ENCODE results near the gene VAV2.

GRCh38 chr9:133919253-133920115 lies 72.6 kb downstream of the VAV2 start:
- TF ChIP-seq, protein P1, sequence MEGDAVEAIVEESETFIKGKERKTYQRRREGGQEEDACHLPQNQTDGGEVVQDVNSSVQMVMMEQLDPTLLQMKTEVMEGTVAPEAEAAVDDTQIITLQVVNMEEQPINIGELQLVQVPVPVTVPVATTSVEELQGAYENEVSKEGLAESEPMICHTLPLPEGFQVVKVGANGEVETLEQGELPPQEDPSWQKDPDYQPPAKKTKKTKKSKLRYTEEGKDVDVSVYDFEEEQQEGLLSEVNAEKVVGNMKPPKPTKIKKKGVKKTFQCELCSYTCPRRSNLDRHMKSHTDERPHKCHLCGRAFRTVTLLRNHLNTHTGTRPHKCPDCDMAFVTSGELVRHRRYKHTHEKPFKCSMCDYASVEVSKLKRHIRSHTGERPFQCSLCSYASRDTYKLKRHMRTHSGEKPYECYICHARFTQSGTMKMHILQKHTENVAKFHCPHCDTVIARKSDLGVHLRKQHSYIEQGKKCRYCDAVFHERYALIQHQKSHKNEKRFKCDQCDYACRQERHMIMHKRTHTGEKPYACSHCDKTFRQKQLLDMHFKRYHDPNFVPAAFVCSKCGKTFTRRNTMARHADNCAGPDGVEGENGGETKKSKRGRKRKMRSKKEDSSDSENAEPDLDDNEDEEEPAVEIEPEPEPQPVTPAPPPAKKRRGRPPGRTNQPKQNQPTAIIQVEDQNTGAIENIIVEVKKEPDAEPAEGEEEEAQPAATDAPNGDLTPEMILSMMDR (IDR thresholded peaks at IDR 0.05): no peak
- TF ChIP-seq POLR2A (IDR thresholded peaks at IDR 0.05): no peak

Data from uterus (tissue), 2 donors.